ENCODE measurements around the gene ENO2.

ENO2 gene

GRCh38 chr12:6948873-6949594 is 34.7 kb downstream of the ENO2 start:
- no peak for DNase-seq (ENCODE audit: low spot score)

DNA sequence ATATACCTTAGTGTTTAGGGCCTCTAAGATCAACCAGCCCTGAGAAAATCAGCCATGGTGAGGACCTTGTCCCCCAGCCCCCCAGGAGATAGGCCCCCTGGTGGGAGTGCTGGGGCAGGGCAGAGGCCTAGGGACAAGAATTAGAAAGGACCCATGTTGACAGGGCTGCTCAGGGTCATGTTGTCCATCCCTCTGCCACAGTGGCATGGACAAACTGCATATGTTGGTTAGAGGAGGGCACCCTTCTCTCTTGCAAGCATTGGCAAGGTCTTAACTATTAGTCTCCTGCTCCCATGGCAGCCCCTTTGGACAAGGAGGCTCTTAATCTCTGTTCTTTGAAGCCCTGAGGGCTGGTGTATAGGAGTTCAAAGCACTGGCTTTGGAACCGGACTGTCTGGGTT is 36.0 kb downstream of the ENO2 start:
- DNase-seq (ENCODE audit: low spot score), result no peak

GRCh38 chr12:6950811-6951540 is 36.6 kb downstream of the ENO2 start, which contains the start of gene PTPN6:
PTPN6 (plus strand) TSS chr12:6951356; CDS start chr12:6951513, 157 bp downstream.
- DNase-seq (ENCODE audit: low spot score), result no peak

DNA sequence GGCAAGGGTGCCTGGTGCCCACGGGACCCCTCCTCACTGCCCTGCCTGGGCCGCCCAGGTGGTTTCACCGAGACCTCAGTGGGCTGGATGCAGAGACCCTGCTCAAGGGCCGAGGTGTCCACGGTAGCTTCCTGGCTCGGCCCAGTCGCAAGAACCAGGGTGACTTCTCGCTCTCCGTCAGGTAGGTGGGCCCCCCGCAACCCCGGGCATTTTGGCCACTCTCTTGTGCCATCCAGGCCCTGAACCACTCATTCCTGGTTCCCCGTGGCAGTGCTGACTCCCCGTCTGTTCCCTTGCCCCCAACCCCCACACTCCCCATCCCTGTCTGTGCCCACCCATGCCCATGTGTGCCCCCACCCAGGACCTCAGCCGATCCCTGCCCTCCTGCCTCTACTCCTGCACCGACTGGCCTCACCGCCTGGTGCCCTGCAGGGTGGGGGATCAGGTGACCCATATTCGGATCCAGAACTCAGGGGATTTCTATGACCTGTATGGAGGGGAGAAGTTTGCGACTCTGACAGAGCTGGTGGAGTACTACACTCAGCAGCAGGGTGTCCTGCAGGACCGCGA is 37.3 kb downstream of the ENO2 start:
- no peak for DNase-seq (ENCODE audit: low spot score)

DNA sequence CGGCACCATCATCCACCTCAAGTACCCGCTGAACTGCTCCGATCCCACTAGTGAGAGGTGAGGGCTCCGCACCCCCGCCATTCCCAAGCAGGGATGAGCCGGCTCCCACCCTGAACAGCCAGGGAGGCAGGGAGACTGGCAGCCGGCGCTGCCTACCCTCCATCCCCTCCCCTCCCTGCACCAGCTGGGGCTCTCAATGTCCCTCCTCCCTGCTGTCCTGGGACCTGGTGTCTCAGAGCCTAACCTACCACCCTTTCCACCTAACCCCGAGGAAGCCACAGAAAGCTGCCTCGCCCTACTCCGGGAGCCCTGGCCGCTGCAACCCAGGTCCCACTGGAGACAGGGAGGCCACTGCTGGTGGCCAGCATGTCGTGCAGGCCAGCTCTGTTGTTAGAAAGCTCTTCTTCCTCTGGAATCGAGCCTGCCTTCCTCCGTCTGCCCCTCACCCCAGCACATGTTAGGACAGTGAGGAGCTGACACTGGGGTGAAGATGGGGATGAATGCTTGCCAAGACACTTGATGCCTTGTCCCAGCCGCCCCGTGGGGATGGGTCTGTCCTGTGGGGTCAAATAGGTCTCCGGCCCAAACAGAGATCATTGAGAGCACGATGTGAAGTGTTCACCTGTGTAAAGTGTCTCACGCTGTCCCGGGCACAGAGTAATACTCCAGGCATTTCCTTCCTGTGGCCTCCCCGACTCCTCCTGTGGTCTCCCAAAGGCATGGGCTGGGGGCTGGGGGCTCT is 37.9 kb downstream of the ENO2 start:
- DNase-seq (ENCODE audit: low spot score), result no peak

DNA sequence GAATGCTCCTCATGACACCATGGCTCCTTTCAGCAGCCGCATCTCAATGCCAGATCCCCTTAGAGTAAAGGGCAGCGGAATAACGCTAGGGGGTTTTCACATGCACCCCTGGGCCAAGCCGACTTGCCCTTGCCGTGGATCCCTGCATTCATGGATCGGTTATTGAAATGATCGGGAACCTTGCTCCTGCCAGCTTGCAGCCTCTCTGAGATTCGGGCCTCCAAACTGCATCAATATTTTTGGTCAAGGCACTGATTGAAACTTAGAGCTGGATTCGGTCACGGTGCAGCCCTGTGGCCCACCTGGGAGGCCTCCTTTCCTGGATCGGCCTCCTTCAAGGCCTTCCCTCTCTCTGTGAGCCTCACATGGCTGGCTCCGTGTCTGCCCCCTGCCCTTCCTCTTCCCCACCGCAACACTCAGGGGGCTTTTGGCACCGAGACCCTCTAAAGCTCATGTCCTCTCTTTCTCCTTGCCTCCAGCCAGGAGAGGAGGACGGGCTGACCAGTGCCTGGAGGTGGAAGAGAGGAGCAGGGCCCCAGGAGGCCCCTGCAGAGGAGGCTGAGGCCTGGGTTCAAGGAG is 38.6 kb downstream of the ENO2 start:
- no peak for DNase-seq (ENCODE audit: low spot score)

DNA sequence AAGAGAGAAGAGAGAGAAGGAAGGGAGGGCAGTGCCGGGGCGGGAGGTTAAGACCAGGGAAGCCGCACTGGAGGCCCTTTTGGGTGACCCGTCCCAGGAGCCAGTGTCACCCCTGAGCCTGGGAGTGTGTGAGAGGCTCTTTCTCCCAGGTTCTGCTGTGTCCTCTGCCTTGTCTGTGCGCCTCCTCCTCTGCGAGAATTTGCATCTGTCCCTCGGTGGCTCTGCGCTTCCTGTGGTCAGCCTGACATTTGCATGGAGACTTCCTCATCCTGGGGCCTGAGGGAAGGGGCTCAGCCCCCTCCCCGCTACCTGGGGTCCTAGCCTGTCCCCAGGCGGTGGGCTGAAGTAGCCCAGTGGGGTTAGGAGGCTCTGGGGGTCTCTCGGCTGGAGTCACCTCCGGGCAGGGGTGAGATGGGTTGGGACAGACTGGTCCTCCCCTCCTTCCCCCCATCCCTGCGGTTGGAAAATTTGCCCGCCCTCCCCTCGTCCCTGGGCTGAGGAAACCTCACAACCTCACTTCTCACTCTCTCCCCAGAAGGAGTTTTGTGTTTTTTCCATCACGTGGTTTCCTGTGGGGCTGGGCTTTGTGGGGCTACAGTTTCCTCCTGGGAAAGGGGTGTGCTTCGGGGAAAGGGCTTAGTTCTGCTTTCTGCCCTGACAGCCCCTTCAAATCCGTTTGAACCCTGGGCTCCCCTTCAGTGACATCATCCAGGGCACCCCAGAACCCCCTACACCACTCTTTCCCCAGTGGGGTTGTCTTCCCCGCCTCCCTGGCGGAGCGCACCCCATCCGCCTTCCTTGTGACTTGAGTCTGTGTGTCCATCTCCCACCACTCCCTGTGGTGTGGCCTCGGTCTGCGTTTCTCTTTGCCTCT is 39.3 kb downstream of the ENO2 start:
- no peak for DNase-seq (ENCODE audit: low spot score)

DNA sequence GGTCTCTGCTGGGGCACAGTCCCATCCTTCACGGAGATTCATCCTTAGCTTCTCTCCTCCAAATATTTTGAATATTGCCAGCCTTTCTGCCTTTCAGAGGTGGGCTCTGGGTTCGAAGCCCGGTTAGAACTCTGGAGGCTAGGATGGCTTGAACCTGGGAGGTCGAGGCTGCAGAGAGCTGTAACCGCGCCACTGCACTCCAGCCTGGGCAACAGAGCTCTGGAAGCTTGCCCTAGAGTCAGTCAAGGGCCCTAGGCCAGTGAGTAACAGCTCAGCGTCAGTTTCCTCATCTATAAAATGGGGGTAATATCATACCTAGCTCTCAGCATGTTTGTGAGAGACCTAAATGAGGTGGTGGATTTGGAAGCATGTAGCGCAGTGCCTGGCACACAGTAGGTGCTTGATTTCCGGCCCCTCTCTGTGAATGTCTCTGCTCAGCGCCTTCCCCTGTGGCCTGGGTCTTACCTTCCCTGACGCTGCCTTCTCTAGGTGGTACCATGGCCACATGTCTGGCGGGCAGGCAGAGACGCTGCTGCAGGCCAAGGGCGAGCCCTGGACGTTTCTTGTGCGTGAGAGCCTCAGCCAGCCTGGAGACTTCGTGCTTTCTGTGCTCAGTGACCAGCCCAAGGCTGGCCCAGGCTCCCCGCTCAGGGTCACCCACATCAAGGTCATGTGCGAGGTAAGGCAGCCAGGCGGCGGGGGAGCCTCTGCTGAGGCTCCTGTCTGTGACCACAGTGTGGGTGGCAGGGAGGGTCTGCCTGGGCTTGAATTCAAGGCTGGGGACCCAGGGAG is 40.1 kb downstream of the ENO2 start:
- DNase-seq (ENCODE audit: low spot score), result no peak

- DNase-seq (ENCODE audit: low spot score), result no peak
These were observed 41.0 kb downstream of the ENO2 start for GRCh38 chr12:6955108-6956020.

DNA sequence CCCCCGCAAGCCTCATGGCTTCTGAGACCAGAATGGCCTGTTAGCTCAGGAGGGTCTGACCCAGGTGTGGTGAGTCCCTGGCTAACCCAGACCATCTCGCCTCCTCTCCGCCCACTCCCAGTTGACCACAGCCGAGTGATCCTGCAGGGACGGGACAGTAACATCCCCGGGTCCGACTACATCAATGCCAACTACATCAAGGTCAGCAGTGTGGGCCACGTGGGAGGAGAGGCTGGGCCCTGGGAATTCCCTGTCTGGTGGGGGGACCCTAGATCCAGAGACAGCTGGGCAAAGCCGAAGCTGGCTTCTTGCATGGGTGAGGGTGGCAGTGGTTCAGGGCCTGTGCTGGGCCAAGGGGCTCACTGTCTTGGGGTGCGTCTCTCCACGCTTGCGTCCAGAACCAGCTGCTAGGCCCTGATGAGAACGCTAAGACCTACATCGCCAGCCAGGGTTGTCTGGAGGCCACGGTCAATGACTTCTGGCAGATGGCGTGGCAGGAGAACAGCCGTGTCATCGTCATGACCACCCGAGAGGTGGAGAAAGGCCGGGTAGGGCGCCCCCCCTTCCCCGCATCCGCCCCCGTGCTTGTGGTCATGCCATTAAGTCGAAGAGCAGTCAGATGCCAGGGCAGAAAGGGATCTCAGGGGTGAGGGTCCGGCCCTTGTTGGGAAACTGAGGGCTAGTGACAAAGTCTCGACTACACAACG is 41.8 kb downstream of the ENO2 start:
- DNase-seq (ENCODE audit: low spot score), result no peak

- no peak for DNase-seq (ENCODE audit: low spot score)
These were observed 42.8 kb downstream of the ENO2 start for GRCh38 chr12:6957151-6957701.

- no peak for DNase-seq (ENCODE audit: low spot score)
These were observed 43.6 kb downstream of the ENO2 start for GRCh38 chr12:6957741-6958608.

GRCh38 chr12:6958609-6959057 is 44.3 kb downstream of the ENO2 start:
- DNase-seq (ENCODE audit: low spot score), result no peak

- DNase-seq (ENCODE audit: low spot score), result no peak
These were observed 44.9 kb downstream of the ENO2 start for GRCh38 chr12:6959058-6959804.

DNA sequence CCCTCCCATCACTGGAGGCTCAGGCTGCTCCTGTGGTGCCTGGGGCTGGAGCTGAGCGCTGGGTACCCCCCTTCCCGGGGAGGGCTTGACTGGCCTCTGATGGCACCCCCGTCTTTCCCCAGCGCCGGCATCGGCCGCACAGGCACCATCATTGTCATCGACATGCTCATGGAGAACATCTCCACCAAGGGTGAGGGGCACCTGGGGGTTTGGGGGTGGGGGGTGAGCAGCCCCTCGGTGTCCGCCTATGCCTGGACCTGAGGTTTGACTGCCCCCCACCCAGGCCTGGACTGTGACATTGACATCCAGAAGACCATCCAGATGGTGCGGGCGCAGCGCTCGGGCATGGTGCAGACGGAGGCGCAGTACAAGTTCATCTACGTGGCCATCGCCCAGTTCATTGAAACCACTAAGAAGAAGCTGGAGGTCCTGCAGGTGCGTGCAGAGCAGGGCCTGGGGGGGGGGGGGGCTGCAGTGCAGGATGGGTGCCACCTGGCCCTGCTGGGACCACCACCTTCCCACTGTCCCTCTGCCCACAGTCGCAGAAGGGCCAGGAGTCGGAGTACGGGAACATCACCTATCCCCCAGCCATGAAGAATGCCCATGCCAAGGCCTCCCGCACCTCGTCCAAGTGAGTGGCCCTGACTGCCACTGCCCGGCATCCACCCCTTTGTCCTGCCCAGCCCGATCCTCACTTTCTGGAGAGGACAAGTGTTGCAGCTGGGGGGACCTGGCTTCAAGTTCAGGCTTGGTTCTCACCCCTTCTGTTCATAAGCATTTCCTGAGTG is 45.6 kb downstream of the ENO2 start:
- no peak for DNase-seq (ENCODE audit: low spot score)

Data from GM03348 (cell line).